ENCODE results near the gene BANF1.
"Not testable (repeated sequence)": the region's sequence is repeated elsewhere in the genome, so short reads cannot be mapped to it uniquely, and the experiment has no call there.

BANF1 gene

DNA sequence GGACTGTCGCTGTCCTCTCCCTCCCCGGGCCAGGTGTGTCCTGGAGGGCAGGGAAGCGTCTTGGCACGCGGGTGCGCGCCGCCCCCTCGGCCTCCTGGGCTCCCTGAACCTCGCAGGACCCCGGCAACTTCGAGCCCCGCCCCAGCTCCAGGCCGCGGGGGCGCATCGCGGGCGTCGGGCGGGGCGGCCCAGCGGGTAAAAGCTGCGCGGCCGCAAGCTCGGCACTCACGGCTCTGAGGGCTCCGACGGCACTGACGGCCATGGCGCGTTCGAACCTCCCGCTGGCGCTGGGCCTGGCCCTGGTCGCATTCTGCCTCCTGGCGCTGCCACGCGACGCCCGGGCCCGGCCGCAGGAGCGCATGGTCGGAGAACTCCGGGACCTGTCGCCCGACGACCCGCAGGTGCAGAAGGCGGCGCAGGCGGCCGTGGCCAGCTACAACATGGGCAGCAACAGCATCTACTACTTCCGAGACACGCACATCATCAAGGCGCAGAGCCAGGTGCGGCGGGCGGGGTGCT lies 9.5 kb downstream of the BANF1 start, which contains the start of gene CST6:
Gene CST6 (plus strand): TSS at position 224 of the 519 bp plus-strand sequence. CDS start 37 bp downstream, at position 261.
- no peak for DNase-seq

DNA sequence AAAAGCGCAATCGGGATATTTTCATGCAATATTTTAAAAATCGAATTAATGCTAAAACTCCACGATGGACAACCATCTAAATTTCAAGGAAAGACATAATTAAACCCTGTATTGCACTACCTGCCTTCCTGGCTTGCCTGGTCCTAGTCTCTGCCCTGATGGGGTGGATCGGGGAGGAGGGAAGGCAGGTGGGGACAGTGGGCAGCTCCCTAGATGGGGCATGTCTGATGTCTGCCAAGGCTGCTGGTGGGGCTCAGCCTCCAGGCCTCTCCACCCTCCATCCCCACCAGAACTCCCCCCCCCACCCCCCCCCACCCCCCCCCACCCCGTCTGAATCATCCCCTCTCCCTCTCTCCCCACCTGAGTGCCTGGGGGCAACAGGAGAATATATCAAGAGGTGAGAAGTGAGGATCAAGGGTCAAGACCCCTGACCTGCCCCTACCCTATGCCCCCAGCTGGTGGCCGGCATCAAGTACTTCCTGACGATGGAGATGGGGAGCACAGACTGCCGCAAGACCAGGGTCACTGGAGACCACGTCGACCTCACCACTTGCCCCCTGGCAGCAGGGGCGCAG lies 10.2 kb downstream of the BANF1 start:
- no peak for DNase-seq

DNA sequence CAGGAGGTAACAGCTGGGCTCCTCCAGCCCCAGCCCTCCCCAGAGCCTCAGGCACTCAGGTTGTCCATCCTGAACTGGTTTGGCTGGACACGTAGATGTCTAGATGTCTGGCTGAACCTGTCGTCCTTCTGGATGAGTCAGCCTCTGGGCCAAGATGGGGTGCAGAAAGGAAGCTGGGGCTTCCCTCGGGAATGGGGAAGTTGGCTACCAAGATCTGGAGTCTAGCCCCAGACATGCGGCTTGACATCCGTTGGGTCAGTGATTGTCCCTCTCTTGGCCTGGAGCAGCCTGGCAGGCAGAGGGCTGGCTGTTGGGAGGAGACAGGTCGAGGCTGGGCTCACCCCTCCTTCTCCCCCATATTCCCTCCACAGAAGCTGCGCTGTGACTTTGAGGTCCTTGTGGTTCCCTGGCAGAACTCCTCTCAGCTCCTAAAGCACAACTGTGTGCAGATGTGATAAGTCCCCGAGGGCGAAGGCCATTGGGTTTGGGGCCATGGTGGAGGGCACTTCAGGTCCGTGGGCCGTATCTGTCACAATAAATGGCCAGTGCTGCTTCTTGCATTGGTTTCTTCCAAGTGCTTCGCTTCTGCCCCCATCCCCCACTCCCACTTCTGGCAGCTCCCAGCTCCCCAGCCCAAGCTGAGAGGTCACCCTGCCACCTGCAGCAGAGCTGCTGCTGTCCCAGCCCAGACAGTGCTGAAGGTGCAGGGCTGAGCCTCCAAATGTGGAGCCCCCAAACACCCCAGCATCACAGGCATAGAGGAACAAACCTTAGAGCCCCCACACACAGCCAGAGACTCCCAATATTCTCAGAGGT lies 10.9 kb downstream of the BANF1 start:
- DNase-seq = no peak

DNA sequence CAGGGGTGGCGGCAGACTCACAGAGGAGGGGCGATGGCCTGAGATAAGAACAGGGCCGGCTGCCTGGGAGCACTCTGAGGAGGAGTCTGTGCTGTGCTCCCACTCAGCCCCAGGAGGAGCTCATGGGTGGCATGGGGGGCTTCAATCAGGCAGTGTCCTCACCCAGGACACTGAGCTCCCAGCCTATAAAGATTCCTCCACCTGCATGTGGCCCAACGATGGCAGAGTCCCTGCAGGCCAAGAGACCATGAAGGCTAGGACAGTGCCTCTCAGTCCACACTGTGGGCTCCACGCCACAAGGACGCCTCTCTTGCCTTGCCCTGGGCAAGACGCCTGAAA lies 11.4 kb downstream of the BANF1 start:
- DNase-seq = no peak

DNA sequence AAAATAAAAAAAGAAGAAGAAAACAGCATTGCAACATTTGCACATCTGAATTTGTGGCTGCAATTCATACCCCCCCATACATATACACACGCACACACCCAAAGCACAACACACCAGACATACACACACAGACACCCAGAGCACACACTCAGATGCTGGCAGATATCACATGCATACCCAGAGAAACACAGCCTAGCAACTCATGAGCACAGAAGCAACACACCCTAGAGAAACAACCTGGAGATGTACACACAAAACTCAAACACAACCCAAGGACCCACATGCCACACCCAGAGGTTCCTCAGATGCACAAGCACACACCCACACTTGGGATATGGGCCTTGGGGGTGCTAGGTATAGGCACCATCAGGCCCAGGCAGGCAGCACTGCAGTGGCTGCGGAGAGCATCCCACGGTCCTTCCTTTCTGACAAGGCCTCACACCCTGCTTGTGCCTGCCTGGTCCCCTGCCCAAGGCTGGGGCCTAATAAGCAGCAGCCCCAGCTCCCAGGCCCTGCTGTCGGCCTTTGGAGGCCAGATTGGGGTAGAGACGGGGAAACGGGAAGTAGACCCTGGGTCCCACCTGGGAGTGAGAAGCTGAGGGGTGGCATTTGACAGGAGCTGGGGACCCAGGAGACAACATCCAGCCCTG lies 12.6 kb downstream of the BANF1 start:
- DNase-seq = no peak

DNA sequence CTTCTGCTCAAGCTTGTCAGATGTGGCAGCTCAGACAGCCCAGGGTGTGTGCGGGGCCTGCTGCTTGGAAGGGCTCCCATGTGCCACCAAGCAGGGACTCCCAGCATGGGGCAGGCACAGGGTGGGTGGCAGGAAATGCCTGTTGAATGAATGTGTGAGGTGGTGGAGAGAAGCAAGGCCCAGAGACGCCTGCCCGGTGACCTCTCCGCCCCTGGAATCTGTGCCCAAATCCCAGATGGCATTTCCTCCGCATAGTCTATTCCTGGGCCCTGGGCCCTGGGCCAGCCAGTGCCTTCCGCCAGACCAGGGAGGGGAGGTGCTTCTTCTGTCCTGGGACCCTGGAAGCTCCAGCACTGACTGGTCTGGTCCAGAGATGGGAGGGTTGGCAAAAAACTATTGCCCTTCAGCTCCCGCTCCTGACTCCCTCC lies 13.2 kb downstream of the BANF1 start:
- DNase-seq = no peak

DNA sequence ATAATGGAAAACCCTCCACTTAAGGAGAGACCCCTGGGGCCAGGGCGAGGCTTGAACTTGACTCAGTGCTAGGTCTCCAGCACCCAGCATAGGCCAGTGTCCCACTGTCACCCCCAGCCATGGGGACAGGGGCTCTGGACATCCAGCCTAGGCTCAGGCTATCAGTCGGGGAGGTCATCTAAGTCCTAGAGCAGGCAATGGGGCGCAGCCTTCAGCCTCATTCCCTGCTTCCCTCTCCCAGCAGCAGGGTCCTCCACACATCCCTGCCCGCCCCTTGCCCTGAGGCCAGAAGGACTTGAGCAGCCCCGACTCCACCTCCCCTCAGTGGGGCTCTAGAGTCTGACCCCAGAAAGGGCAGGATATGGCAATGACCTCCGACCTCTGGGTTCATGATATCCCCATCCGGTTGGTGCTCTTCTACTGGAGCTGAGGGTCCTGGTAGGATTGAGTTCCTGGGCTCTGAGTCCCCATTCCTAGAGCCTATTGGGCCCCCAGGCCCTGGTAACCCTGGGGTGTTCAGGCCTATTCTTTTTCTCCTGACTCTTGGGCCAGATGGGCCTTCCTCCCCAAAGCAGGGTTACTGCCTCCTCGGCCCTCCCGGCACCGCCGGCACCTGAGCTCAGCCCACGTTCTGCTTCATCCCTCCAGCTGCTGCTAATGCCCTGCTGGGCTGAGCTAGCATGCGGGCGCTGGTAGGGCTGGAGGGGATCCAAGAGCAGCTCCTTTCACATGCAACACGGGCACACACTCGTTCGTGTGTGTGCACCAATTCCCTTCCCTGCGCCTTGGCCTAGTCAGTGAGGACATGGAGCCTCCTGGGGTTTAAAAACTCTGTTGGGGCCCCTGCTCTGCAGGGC lies 13.9 kb downstream of the BANF1 start:
- DNase-seq = no peak

DNA sequence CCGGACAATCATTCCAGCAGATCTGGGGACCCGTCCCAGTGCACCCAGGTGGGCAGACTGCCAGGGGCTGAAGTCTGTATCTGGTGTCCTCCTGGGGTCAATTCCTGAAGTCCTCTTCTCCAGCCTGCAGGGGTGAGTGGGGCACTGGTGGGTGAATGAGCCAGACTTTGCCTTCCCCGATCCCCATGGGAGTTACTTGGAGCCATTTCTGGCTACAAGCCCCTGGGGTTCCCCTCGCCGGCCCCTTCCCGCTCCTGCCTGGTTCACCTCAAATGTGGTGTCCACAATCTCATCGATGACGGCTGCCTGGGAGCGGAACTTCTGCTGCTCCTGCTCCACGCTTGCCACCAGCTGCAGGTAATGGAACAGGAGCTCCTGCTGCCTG lies 14.5 kb downstream of the BANF1 start:
- DNase-seq = no peak

DNA sequence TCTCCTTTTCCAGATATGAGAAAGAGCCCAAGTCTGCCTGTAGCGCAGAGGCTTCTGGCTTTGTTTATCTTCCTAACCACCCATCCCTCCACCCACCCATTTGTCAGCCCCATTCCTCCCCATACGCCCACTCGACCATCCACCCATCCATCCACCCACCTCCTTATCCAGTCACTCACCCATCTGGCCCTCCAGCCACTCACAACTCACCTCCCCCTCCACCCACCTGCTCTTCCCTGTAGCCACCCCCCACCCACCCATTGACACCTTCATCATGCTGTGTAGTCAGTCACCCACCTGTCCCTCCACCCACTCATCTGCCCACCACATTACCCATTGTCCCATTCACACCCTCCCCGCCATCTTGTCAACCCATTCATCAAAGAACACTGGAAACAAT lies 15.0 kb downstream of the BANF1 start:
- DNase-seq = no peak

DNA sequence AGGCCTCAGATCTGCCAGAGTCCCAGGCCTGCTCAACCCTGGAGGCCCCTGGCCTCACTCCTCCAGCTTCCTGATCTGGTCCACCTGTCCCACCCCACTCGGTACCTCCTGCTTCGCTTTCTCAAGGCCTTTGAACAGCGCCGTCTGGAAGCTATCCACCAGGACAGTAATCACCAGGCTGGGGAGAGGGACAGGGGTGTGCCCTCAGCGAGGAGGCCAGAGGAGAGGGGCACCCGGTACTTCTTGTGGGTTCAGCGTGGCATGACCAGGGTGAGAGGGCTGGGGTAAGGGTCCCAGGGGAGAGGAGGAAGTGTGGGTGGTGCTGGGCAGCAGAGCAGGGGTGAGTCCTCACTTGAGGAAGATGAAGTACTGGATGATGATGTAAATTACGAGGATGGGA lies 17.9 kb downstream of the BANF1 start:
- no peak for DNase-seq

DNA sequence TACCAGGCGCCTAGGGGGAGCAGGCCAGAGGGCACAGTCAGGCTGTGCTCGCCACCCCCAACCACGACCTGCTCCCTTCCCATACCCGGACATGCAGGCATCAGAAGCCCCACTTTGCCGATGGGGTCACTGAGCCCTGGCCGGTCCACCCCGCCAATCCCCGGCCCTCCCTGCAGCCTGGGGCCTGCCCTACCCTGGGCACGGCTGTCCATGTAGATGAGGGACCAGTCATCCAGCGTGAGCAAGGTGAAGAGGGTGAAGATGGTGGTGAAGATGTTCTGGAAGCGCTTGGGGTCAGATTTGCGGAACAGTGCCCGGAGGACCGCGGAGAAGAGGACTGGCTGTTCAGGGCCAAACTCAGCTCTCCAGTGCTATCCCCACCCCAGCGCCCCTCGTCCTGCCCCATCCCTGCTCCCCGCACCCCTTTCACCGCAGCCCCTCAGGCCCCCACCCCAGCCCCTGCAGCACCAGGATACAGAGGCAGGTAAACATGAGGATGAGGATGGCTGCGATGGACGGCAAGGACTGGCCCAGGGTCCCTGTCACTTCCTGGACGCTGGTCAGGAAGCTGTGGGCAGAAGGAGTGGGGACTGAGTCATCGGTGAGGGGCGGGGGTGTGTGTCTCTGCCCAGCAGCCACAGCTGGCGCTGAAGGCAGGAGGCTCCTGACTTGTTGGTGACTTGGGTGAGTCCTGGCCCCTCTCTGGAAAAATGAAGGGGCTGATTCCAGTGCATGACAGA lies 18.5 kb downstream of the BANF1 start:
- DNase-seq = no peak

DNA sequence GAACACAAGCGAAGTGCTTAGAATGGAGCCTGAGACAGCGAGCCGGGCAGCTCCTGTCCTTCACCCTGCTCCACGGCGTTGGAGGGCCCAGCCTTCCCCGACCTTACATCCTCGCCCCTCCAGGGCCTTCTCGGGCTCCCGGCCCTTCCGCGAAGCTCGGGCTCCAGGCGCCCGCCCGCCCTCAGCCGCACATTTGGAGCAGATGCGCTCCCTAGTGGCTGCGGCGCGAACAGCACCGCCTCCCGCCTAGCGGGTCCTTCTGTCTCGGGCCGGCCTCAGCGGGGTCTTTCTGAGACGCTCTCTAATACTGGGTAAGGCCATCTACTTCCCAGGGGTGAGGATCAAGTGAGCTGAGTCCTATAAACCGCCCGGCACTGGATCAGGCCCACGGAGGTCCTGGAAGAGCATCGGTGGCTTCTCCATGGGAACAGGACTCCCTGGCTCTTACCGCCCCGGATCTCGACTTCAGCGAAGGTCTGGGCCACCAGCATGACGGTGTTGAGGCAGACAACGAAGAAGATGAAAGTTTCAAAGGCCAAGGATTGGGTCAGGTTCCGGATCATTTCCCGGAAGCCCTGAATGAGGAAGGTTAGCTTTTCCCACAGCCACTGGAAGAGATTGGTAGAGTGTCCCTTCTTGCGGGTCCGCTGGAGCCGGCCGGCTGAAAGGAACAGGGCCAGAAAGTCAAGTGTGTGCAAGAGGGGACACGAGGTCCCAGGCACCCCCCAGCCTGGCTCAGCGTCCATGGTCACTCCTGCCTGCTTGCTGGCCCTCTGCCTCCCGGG lies 20.3 kb downstream of the BANF1 start:
- peak; percentile 64 for DNase-seq

DNA sequence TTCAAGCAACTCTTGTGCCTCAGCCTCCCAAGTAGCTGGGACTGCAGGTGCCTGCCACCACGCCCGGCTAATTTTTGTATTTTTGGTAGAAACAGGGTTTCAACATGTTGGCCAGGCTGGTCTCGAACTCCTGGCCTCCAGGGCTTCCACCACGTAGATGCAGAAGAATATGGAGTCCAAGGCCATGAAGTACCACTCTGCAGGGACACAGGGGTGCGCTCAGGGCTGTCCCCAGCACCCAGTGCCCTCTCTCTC lies 20.8 kb downstream of the BANF1 start:
- DNase-seq = not testable (repeated sequence)

DNA sequence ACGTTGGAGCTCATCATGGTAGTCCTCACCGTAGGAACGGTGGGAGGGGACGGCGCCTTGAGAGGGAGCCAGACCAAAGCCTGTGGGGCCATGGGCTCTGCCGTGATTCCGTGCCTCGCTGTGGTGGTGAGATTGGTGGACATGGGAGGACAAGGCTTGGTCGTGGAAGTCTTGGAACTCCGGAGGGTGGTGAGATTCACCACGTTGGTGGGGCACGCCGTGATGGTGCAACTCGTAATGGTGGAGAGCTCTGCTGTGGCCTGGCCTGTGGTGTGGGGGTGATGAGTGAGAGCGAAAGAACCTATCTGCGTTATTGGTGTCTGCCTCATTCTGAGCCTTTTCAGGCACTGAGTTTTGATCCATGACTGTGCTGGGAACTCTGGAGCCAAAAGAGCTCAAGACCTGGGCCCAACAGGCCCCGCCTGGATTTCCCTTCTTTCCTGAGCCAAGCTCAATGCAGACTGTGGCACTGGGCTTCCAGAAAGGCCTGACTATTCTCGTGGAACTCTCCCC lies 23.8 kb downstream of the BANF1 start, which contains the start of gene CATSPER1:
Gene CATSPER1 (minus strand): TSS at position 463 of the 513 bp plus-strand sequence. CDS start 100 bp downstream, at position 363.
- DNase-seq = no peak

DNA sequence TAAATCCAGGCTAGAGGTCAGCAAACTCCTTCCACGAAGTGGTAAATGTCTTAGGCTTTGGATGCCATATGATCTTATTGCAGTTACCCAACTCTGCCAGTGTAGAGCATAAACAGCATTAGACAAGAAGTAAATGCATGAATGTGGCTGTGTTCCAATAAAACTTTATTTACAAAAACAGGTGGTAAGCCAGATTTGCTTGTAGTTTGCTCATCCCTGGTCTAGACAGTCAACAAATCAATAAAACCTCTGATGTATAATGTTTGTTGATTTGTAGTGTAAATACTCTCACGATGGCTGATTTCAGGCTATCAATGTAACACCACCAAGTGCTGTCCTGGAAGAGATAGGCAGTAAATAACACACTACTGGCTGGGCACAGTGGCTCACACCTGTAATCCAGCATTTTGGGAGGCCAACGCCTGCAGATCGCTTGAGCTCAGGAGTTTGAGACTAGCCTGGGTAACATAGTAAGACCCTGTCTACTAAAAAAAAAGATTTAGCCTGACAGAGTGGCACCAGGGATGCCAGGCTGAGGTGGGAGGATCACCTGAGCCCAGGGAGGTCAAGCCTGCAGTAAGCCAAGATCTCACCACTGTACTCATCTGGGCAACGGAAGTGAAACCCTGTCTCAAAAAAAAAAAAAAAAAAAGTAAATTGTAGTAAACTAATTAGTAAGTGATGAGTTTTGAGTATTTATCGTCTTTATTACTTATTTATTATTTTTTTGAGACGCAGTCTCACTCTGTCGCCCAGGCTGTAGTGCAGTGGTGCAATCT lies 30.8 kb downstream of the BANF1 start:
- no peak for DNase-seq

DNA sequence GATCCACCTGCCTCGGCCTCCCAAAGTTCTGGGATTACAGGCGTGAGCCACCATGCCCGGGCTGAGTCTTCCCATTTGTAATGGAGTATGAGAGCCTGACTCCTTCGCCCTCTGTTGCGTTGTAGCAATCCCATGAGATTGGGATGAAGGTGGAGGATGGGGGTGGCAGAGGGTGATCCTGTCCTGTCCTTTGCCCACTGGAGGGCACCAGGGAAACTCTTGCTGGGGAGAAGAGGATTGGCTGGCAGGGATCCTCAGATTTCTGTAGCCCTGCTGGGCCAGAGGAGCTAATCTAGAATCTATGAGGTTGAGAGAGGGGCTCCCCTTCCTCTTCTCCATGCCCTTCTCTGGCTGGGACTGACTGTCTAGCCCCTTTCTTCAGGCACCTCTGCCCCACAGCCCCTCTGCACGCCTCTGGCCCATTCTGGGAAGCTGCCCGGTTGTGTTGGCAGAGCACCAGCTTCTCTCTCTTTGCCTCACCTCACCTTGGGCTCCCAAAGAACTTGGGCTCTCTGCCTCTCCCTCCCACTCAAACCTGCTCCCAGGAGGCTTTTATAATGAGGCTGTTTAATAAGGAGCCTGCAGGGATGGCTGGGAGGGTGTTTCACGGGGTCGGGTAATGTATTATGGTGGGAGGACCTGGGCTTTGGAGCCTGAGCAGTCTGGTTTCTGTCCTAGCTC lies 33.5 kb downstream of the BANF1 start:
- no peak for DNase-seq

DNA sequence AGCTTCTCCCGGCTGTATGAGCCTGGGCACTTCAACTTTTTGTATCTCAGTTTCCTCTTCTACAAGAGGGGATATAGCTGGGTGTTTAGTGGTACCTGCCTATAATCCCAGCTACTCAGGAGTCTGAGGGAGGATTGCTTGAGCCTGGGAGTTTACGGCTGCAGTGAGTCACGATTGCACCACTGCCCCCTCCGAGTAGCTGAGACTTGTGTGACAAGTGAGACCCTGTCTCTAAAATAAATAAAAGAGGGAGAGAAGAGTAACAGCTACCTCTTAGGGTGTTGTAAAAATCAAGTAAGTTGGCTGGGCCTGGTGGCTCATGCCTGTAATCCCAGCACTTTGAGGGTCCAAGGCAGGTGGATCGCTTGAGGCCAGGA lies 34.0 kb downstream of the BANF1 start:
- DNase-seq = no peak

DNA sequence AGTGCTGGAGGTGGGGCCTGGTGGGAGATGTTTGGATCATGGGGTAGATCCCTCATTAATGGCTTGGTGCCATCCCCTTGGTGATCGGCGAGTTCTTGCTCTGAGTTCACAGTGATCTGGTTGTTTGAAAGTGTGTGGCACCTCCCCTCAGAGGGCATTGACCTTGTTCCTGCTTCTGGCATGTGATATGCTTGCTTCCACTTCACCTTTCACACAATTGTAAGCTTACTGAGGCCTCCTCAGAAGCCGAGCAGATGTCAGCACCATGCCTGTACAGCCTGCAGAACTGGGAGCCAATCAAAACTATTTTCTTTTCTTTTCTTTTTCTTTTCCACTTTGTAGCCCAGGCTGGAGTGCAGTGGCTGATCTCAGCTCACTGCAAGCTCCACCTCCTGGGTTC lies 35.0 kb downstream of the BANF1 start:
- DNase-seq = no peak

DNA sequence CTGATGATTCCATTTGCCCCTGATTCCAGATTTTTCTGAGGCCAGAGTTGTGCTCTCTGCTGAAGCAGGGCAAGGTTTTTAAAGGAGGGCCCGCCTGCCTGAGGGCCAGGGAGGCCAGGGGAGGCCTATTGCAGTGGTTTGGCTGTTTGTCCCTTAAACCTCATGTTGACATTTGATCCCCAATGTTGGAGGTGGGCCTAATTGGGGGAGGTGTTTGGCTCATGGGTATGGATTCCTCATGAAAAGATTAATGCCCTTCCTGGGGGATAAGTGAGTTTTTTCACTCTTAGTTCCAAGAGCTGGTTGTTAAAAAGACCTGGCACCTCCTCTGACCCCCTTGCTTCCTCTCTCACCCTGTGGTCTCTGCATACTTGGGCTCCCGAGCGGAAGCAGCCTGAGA lies 37.5 kb downstream of the BANF1 start:
- DNase-seq = no peak

Measured in activated CD4-positive, alpha-beta T cell treated with anti-CD3 and anti-CD28 coated beads for 1 hour (primary cell).